Dedifferentiated amniotic fluid mesenchymal stem cell (primary cell): Measurements from ENCODE around the gene NTNG1.
"Not testable (repeated sequence)": the region's sequence is repeated elsewhere in the genome, so short reads cannot be mapped to it uniquely, and the experiment has no call there.

Experiments
- DNase-seq: peaks from one replicate; pipeline ENCODE4 v3.0.0-alpha.2; 2016; ENCODE audit errors: extremely low spot score

NTNG1 gene

DNA sequence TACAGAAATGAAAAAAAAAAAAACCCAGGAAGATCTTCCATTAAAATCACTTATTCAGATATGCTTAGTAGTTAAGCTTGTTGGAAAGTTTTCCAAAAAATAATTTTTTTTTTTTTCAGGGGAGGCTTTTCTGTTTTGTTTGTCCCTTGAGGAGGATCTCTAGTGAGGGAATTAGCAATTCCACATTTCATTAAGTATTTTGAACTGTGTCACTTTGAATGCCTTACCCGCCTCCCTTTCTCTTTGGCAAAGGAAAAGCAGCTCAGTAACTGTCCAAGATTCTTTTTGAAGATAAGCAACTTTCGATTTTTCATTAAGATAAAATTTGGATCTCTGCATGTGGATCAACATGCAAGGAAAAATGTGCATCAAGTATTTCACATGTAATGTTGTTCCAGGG is 1.8 kb downstream of the NTNG1 start:
- DNase-seq: no peak

GRCh38 chr1:107145637-107146036 is 4.8 kb downstream of the NTNG1 start:
- DNase-seq: no peak

- DNase-seq: no peak
These were observed 7.0 kb downstream of the NTNG1 start for GRCh38 chr1:107147843-107148242.

DNA sequence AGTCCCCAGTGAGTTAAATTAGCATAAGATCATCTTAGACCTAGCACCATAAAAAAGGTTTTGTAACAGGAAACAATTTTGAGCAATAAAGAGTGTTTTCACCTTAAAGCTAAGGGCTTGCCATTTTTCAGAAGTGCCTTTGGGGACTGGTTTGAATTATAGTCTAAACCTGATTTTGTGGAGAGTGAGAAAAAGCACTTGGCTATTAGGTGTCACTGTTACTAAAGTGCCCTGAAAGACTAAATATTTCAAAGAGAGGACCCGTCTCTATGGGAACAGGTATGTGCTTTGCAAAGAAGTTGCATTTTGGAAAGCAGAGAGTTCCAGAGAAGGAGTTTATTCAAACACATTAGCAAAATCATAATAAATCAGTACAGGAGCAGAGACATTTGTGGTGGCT is 9.1 kb downstream of the NTNG1 start:
- no peak for DNase-seq

DNA sequence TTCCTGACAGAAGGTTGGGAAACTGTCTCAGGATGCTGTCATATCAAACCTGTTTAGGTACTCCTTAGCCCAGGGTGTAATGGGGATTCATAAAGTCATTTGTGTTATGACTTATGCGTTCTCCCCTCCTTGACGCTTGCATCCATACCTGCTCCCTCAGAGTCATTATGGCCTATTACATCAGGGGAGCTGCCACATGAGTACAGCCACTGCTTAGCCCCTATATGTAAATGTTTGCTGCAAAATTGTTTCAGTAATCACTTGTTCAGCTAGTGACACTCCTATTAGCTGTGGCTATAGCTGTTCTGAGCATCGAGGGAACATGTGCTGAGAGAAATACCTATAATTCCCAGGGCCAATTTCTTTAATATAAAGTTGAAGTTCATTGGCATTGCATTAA is 10.5 kb downstream of the NTNG1 start:
- DNase-seq: no peak

DNA sequence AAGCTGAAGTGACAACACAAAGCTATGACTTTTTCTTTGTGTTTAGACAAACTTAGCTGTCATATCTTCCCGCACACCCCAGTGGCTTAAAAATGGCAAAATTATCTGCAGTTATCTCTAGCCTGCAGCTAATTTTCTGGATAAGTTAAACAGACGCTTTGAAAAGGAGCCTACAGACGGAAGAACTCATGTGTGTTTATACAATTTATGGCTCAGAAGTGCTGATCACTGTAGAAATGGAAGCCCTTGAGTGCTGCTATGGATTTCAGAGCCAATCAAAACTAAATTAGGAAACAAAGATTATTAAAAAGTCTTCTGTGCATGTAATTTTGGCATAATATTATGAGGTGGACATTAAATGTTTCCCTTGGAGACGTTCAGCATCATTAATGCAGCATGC is 11.6 kb downstream of the NTNG1 start:
- no peak for DNase-seq

DNA sequence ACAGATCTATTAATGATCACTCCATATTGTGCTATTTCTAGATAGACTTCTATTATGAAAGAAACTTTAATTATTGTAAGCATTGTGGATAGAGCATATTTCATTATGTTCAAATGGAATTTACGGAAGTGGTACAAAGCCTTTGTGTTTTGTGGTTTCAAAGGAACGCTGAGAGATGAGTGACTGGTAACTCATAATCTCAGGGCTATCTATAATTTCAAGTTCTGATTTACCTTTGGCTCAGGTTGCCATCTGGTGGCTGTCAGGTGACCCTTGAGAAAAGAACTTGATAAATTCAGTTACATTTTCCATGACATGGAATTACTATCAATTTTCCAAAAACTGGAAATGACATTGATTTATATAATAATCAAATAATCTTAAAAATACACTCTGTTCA is 12.2 kb downstream of the NTNG1 start:
- no peak for DNase-seq

DNA sequence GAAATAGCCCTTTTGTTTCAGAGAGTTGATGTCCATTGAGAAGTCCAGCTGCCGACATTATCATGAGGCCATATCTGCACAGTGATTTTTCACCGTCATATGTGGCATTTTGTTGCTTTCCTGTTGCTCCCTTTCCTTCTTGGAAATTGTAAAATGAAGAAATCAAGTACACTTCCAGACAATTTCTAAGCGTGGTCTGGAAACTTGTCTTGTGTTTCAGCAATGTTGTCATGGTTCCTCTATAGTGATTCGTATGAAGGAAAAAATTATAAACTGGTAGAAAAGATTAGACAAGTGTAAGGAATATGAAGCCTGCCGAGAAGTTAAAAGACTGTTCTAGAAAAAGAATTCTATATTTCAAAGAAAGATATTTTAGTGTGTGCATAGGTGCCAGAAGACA is 17.7 kb downstream of the NTNG1 start:
- no peak for DNase-seq

DNA sequence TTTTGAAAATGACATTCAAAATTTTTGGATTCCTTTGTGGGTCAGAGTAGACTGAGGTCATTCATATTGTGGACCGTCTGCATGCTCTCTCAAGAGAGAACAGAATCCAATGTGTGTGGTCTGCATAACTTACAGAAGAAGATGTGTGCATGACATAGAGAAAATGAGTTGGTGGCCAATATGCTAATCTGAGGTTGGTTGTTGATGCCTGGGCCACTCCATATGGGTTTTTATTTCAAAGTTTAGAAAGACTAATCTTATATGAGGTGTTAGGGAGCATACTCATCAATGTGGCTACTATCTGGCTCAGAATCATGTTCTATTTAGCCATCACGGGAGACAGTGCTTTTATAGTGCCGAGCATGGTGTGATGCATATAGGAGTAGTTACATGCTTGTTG is 18.2 kb downstream of the NTNG1 start:
- DNase-seq: no peak

DNA sequence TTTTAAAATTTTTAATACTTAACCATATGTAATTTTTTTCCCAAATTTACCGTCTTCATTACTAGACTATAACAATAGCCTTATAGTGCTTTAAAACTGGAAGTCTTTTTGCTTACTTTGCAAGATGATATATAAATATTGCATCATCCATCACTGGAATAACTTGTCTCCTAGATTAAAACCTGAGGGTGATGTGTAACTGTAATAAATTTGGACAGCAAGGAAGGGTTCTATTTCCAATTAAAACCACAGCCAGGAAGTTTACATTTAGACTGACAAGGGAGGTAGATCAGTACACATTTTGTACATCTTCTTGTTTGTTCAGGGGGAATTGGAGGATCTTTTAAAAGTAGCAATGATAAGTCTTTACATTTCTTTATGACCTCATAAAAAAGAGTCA is 21.9 kb downstream of the NTNG1 start:
- DNase-seq: no peak

DNA sequence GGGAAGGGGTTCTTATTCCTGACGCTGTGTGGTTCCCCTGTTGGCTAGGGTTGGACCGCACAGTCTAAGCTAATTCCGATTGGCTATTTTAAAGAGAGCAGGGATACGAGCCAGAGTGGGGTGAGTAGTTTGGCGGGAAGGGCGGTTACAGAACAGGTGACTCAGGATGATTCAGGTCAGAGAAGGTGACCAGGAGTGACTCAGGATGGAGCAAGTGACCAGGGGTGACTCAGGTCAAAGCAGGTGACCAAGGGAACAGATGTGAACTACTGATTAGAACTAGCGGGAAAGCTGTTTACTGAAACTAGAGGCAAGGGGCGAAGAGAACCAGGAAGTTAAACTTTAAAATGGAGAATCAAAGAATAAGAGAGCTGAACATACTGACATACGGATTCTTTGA is 24.1 kb downstream of the NTNG1 start:
- DNase-seq: not testable (repeated sequence)

DNA sequence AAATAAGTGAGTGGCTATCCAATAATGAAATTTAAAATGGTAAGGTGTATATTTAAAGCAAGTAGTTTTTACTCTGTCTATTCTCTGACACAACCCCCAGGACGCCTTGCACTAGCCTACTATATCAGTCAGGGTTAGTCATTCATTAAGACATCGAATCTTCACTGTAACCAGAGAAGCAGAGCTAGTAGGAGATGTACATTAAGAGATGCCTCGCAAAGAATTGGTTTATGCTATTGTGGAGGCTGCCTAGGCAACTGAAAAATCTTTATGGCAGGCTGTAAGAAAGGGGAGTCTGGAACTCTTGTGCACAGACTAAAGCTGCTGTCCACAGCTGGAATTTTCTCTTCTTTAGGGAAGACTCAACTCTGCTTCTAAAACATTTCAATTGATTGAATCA is 28.8 kb downstream of the NTNG1 start:
- DNase-seq: no peak

- no peak for DNase-seq
These were observed 30.5 kb downstream of the NTNG1 start for GRCh38 chr1:107171333-107171732.

GRCh38 chr1:107172450-107173170 is 31.8 kb downstream of the NTNG1 start:
- DNase-seq: no peak

DNA sequence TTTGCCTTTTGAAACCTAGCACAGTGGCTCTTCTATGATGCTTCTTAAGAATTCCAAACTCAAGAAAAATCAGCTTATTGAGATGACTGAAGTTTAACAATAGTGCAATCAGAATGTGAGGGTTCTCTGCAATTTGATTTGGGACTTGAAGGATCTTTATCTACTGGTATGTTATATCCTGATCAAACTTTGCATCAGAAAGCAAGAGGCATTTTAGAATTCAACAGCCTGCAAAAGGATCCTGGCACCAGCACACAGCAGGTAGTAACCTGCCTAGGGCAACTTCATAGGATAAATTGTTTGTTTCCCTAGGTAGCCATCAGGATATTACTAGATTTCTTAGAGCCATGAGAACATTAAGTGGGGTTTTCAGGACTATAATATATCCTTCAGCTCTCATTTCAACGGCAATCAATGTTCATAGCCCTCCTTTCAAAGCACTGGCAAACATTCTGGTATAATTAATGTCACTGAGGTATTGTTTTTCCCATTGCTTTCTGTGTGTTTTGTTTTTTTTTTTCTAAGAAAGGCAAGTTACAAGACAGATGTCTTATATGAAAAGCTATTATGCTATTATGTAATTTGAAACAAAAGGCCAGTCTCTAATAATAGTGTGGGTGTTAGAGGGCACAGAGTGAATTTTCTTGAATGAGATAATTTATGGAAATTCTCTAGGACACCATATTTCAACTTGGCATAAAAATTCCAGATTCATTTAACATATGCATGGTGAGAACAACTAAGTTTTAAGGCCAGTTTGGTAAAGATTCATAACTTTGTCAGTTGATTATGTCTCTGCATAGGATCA is 34.5 kb downstream of the NTNG1 start:
- DNase-seq: no peak

DNA sequence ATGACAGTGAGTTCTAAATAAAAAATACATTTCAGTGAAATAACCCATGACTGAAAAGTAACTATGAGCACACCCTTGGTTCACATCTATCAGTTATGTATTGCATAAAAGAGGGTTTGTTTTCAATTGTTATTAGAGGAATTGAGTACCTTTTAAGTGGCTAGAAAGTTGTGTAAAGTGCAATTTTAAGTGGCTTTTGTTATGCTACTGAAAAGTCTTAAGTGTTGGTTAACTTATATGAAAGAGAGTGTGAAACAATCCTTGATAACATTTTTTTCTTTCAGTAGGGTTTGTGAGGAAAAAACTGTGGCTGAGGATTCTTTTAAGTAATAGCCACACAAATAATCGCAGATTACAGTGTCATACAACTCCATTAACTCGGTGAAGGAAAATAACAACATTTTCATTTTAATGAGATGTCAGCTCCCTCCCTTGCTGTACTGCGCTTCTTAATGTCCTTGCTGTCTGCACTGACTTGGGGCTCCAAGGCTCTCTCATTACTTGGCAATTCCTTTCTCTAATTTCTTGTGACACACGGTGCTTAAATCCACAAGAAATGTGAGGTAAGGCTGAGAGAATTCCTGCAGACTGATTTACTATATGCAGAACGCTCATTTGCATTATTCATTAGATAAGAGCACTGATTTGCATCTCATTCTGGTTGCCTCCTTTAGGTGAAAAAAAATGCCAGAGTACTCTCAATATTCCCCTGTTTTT is 40.6 kb downstream of the NTNG1 start:
- DNase-seq: no peak

DNA sequence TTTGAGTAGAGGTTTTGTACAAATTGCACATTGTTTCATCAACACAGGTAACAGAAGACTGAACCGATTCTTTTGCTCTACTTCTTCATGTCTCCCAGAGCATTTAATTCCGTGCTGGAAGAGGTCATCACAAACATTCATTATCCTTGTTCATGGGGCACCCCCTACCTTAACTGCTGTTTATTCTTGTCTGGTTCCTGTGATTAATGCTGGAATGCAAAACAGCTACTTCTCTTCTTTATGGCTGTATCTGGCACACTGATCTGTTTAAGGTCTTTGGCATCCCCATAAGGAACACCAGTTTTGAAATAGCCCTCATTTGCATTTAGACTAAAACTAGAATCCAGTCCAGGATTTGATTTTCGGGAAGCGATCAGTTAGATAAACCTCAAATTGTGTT is 42.2 kb downstream of the NTNG1 start:
- DNase-seq: no peak

GRCh38 chr1:107184888-107185287 is 44.0 kb downstream of the NTNG1 start:
- DNase-seq: no peak

DNA sequence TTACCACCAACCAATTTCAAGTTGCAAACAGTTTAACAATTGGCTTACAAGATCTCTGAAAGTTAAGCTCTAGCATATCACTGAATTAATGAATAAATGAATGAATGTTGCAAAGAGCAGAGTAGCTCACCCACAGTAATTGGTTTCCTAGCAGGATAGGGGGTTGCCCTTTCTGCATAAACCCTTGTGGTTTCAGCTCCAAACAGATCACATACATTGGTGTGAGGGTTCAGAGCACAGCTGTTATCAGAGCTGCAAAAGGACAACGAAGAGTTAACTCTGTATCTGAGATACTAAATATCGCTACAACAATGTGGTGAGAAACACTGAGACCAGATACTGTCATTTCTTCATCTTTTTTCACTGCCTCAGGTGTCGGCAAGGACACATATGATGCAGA is 46.6 kb downstream of the NTNG1 start:
- no peak for DNase-seq

GRCh38 chr1:107188160-107188559 is 47.3 kb downstream of the NTNG1 start:
- DNase-seq: no peak

DNA sequence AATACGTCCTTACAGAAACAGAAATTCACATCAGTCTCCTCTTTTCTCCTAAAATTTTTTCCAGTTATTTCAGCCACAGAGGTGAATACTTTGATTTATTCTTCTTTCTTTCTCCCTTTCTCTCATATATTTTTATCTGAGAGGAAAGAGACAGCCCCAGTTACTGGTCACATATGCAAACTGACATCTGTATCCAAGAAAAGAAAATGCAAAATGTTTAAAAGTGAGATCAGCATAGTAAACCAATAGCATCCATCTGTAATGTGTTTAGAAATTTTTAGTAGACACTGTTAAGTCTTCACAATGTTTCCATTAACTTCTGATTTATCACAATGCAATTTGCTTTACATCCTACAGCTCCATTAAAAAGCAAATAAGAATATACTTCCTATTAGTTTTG is 53.5 kb downstream of the NTNG1 start:
- DNase-seq: no peak

GRCh38 chr1:107195476-107195875 is 54.6 kb downstream of the NTNG1 start:
- no peak for DNase-seq
